NCI-H146 treated with DMSO at 0.1 percent for 48 hours (cell line): Measurements from ENCODE around the gene TMEM217.

ENCODE experiments used
- DNase-seq: peaks from one replicate; lab custom pipeline; 2025; ENCODE audit not compliant: unreplicated experiment; lab: John Stamatoyannopoulos, UW

The TMEM217 gene

GRCh38 chr6:37169496-37170272 lies 88.3 kb downstream of the TMEM217 start, which contains the start of gene PIM1:
PIM1 (plus strand) TSS chr6:37170152; CDS start chr6:37170576, 424 bp downstream.
- DNase-seq, result peak; percentile 100

- DNase-seq, result peak; percentile 80
Observed at GRCh38 chr6:37168811-37169495, 89.0 kb downstream of the TMEM217 start.

GRCh38 chr6:37168163-37168758 lies 89.7 kb downstream of the TMEM217 start:
- no peak for DNase-seq

- no peak for DNase-seq
Observed at GRCh38 chr6:37162740-37163139, 95.2 kb downstream of the TMEM217 start.
